HG02763 (cell line): Measurements from ENCODE around the gene CIB4.

Source experiments
- ATAC-seq: cut with Tn5 transposase; IDR thresholded peaks from one replicate; pipeline ENCODE4 v1.9.1; 2021; ENCODE audit warnings: mild to moderate bottlenecking, moderate library complexity; ENCODE audit not compliant: unreplicated experiment

Gene CIB4

DNA sequence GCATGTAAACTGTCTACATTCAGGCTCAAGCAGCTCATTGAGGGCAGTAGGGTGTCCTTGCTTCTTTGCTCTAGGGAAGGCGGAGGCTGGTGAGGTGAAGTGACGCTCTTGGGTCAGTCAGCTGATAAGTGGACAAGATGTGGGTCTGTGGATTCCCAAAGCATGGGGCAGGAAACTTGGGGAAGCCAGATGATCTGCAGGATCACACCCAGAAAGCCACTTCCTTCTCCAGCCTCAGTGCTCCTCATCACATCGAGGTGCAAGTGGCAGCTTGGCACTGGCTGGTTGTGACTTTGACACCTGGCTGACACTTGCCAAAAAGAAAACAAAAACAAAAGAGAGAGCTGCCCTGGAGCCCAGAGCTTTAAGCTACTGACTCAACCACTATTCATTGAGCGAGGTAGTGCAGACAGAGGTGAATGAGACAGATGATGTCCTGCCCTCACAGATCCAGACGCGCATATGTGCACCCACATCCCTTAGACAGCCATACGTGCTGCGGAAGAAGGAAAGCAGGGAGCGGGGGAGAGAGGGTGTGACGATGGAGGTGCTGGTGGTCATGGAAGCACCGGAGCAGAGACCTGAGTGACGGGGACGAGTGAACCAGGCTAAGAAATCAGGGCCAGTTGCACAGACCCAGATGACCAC lies 3.1 kb upstream of the CIB4 start:
- ATAC-seq: no peak

DNA sequence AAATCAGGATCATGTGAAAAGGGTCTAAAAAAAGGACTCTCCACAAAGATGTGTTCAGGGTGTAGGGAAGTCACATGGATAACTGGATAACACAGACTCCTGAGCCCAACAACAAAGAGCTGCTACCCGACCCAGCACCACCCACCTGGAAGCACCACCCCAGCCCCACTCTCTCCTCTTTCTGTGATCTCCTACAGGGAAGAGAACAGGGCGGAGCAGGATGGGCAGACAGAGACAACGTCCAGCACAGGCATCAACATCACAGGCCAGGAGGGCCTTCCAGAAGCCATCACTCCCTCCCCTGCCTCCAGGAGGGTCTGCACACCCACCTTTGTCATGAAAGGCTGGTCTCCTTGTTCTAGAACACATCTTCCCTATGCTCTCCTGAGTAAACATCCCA lies 1.3 kb upstream of the CIB4 start:
- ATAC-seq: no peak

DNA sequence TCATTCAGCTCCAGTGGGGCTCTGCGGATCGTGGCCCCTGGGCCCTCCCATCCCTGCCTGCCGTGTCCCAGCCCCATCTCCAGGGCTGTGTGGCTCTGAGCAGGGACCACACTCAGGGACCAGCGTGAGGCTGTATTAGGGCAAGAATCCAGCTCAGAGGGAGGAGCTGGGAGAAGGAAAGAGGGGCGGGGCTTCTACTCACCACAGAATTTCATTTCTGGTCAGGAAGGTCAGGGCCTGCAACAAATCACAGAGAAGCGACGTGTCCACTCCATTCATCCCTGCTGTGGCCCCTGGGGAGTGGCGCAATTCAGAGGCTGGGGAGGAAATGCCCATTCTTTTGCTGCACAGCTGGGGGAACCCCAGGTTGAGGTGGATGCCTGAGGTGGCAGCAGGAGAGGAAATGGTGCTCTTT lies 828 bp downstream of the CIB4 start:
- ATAC-seq: no peak

DNA sequence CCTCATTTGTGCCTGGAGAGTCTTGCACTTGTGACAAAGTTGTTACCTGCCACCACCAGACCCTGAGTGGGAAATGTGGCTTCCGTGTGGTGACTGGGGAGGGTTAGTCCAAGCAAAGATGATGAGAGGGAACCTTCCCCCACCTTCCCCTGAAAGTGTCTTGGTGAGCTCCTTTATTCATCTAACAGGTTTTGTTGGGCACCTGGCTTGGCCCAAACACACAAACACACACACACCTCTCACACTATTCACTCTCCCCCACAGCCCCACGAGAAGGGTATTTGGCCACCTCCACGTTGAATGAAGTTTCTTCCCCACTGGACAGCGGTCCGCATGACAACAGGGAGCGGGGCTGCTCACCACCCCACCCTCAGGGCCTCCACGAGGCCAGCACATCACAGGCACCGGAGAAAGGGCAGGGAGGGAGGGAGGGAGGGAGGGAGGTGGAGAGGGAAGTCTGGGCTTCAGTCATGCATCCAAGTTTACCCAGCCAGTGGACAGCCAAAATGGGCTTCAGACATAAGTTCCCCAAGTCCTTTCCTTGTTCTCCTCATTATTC lies 1.4 kb downstream of the CIB4 start:
- no peak for ATAC-seq

DNA sequence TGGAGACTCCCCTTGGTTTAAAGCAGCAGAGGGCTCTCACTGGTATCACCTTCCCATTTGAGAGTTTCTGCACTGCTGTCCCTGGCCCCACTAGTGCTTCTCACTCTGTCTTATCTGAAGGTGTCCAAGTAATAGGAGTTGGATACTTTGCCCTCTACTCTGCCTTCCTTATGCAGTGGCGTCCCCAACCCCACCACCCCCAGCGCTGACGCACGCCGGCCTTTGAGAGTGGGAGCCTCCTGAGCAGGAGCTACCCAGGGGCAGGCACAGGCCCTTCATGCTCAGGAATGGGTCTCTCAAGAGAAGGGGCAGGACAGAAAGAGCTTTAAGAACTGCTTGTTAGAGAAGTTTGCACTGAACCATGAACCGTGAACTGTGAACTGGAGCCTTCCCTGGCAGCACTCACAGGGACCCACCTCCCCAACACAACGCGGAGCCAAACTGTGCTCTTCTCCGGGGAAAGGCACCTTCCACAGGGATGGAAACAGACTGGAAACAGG lies 3.3 kb downstream of the CIB4 start:
- no peak for ATAC-seq

DNA sequence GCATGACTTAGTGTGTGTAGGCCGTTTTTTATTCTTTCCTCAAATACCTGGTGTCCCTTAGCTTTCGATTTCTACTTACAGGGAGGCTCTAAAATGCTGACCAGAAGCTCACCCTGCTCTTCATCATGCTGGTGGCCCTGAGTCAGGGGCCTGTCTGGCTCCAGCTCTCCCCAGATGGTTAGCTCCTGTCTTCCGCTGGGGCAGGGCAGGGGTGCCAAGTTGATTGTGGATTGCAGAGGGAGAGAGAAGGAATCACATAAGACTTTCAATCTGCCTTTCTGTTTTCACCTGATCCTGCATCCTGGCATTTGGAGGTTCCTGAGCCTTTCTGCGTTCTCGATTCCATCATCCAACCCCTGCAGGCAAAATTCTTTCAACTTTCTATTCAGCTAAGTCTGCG lies 4.2 kb downstream of the CIB4 start:
- ATAC-seq: no peak

DNA sequence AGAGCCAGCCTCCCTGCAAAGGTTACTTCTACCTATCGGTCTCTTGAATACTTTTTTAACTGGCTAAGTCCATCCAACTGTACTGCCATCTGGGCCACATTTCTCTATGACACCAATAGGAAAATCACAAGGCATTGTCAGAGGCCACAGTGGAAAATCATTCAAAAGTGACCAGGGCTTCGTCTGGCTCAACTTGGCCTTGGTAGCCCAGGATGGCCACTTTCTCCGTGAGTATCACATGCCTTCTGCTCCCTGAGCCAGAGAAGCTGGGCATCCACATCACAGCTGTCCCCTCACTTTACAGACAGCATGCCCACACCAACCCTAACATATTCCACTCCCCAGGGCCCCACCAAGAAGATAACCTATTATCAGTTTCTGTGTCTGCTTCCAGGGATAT lies 5.8 kb downstream of the CIB4 start:
- ATAC-seq: no peak

DNA sequence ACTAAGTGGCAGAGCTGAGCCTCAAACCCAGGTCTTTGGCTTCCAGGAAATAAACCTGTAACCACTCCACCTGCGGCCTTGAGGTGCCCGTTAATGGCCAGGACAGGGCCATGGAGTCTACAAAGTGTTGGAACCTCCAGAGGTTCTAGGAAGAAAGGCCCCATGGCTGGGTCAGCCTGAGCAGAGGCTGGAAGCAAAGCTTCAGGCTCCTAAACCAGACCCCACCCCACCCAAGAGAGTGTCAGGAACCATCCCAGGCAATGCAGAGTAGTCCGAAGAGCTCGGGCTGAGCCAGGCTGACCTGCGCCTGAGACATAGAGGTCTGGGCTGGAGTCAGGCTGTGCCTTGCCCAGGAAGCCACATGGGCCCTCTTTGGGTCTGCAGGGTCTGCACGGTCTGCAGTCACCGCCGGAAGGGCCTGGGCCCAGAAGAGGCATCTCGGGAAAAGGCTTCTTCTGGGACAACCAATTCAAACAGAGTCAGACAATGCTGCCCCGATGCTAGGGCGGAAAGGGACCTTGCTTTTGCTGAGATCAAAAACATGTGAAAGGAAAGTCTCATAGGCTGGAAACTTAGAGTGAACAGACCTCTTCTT lies 6.4 kb downstream of the CIB4 start:
- ATAC-seq: no peak

DNA sequence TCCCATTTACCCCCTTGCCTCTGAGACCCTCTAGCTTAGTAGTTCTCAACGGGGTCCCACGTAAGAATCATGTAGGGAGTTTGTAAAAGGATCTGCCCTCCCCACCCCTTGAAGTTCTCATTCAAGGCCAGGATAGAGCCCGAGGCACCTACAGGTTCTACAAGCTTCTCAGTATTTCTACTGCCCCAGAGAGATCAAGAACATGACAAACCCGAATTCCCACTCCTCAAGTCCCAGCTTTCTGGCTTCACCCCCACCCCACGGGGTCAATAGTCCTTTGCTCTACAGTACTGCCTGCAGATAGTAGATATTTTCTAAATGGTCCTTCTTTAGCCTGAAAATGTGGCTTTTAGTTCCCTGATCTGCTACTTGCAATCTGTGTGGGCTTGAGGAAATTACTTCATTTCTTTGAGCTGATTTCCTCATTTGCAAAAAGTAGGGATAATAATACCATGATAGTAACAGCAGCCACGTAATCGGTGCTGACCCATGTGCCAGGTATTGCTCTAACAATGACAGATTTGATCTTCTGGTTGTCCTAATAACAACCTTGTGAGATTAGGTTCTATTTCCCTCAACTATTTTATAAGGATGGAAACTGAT lies 7.1 kb downstream of the CIB4 start:
- no peak for ATAC-seq

DNA sequence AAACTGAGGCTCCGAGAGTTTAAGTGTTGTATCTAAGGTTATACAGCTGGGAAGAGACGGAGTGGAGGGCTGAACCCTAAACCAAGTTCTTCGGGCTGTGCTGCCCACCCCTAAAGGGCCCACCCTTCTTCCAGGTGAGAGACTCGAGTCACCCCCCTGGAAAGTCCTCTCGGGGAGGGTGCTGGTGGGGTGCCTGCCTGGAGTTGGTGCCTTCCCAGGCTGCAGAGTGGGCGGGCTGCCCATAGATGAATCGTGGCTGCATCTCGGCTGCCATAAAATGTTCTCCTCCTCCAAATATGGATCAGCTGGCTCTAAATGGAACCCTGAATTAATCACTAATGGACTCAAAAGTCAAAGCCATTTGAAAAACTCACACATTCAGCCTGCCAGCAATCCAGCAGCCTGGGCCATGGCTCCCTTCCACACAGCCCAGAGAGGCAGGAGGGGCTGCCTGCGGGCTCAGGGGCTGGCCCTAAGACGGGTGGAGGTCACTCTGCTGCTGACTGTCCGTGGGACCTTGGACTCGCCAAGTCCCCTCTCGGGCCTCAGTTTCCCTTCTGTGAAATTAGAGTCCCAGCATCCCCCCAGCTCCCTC lies 7.7 kb downstream of the CIB4 start:
- no peak for ATAC-seq

DNA sequence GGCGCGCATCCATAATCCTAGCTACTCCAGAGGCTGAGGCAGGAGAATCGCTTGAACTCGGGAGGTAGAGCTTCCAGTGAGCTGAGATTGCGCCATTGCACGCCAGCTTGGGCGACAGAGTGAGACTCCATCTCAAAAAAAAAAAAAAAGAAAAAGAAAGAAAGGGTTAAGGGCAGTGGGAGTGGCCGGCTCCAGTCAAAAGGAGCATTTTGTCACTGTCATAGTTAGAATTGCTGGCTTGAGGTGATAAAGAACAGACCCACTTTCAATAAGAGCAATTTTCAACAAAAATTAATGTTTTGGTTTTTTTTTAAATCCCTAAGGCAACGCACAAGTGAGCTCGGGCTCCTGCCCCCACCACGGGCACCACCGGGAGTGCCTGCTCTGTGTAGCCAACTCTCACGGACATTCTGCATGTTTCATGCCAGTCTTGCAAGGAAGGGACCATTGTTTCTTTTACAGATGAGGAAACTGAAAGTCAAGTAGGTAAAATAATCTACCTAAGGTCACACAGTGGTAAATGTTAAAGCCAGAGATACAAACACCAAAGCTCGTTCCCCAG lies 8.5 kb downstream of the CIB4 start:
- ATAC-seq: no peak

DNA sequence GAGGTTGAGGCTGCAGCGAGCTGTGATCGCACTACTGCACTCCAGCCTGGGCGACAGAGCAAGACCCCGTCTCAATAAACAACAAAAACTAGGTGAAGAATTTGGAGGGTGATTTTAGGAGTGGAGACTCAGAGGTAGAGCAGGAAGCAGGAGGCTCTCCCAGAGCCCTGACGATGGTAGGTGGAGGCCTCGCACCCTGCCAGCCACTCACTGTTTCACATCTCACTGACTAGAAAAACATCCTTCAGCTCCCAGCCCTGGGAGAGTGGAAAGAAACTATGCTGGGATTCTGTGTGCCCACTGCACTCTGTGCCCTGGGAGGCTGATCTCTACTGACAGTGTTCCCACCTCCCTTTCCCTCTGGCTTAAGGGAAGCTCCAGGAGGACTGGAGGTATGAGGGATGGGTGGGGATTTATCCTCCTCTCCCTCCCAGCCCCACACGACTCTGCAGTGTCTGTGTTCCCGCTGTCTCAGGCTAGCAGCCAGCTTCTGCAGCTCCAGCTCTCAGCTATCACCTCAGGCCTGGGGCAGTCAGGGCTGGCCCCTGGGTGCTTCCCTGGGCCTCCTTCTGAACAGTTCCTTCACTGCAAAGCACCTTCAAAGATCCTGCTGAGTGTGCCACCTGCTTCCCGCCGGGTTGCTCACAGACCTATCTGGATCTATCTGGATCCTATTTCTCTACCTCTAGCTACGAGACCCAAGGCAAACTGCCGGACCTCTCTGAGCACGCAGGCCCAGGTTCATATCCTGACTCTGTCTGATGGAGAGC lies 9.6 kb downstream of the CIB4 start:
- ATAC-seq: no peak

DNA sequence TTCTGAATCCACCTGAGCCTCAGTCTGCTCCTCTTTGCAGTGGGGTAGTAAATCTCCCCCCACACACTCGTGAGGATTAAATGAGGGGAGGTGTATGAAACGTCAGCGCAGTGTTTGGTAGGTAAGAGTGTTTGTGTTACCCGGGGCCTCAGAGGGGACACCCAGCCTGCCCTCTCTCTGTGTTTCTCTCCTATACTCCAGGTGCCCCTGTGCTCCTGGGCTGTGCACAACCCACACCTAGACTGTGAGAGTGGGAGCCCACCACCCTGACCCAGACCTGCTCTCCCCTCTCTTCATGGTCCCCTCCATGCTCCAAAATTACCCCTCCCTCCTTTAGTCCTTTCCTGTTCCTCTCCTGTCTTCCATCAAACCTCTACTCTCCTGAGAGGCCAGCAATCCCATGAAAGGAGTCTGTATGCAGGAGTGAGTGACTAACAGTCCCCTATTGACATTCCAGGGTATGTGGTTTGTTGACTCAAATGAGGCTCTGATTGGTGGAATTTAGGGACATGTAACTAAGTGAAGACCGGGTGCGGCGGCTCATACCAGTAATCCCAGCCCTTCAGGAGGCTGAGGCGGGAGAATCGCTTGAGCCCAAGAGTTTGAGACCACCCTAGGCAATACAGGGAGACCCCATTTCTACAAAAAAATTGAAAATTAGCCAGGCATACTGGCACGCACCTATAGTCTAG lies 10.4 kb downstream of the CIB4 start:
- no peak for ATAC-seq

DNA sequence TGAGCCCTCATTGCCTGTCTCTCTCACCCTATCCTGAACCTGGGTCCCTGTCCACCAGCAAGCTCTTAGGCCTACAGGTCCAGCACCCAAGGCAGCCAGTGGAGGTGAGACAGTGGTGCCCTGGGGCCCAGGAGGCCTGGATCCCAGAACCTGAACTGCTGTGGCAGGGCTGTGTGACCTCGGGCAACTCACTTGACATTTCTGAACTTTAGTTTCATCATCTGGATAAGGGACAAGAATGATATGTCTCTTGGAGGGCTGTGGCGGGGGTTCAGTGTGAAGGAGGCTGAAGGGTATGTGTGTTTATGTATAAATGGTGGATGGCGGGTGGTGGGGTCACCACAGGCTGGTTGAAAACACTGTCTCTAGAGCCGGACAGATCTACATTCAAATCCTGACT lies 10.9 kb downstream of the CIB4 start:
- ATAC-seq: no peak

DNA sequence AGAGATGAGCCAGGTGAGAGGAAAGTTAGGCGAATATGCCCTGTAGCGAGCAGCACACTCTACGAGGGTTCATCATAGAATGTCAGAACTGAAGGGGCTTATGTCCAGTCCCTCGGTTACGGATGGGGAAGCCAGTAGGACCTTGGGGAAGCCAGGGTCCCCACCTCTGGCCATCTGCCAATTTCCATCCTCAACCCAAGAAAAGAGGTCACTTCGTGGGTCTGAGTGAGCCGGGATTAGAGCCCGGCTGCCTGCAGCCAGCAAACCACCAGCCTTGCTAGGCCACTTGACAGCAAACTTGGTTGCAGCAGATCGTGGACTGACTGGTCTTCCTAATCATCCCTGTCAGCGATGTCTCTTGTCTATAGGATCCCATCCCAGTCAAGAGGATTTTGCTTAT lies 11.4 kb downstream of the CIB4 start:
- ATAC-seq: no peak

DNA sequence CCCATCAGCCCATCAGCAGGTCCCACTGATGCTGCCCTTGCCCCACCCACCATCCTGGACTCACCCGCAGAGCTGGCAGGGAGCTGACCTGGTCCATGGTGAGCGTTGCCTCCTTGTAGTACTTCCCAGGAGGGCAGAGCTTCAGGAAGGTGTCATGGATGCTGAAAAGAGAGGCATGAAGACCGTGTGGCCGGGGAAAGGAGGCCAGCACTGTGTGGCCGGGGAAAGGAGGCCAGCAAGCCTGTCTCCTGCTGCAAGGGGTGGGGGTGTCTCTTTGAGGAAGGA lies 11.9 kb downstream of the CIB4 start:
- ATAC-seq: no peak

DNA sequence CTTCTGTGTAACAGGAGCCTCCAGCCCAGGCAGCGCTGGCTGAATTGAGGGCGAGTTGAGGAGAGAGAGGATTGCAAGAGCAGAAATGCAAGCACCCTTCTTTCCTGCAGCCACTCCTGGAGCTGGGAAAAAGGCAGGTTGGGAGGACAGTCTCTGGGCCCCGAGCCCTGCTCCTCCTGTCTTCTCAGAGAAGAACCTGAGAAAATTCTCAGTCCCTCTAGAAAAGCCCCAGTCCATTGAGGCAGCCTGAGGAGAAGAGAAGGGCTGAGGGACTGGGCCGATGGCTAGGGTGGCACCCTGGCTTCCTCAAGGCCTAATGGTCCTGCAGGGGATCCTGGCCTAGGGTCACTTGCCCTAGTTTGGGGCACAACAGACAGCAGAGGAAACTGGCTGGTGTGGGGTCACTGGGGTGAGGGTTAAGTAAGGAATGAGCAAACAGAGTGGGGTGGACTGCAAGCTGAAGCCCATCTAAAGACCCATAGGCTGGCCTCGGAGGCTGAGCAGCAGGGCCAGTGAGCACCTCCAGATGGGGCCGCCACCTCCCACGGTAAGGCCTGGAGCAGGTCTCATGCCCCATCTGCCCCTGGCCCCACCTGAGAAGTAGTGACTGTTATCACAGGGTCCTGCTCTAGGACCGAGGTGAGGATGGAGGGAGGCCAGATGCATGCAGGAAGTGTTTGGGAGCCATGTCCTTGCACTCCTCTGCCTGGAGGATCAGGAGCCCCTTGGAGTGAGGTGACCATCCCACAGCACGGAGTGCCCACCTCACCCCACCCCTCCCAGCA lies 12.4 kb downstream of the CIB4 start:
- ATAC-seq: no peak

DNA sequence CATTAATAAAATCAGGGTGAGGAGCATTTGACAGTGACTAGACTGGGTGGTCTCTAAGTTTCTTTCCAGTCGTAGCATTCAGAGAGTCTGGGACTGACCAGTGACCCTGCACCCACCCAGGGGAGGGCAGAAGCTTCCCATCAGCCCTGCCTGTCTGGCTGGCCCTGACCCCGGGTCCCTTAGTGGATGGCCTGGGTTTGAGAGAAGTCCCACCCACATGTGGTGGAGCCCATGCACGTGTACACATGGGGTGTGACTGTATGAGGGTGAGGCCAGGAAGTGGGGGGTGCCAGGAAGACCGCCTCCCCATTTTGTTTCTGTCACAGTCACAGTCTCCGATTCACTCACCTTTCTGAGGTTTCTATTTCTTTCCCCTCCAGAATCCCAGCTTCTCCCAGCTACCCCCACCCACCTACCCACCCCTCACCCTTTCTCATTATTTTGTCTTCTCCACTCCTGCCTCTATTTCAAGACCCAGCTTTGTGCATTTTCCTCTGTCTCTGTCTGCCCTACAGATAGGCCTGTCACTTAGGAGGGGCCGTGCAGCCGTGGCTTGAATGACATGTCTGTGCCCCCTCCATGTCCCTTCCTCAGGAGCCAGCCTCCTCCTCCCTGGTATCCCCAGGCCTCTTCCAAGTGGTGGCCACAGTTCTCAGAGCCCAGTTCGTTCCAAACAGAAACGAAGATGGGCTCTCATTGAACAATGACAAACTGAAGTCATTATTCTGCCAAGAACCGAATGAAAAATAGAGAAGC lies 13.6 kb downstream of the CIB4 start:
- no peak for ATAC-seq

DNA sequence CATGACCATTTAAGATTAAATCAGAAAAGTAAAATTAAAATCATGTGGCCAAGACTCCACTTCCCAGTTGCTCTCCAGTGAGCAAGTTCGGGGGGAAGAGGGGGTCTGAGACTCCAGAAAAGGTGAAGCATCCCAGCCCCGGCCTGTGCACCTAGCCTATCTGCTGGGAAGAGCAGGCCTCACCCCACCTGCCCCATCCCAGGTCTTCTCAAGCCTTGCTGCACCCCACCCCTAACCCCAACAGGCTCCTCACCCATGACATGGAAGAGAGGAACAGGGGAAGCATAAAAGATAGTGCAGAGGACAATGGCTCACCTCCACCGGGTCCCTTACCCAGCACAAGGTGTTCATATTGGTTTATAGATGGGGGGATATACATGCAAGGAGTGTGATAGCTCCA lies 14.6 kb downstream of the CIB4 start:
- ATAC-seq: no peak
